Fibroblast of pulmonary artery (primary cell): ENCODE measurements around the gene SKI.
"Not testable (repeated sequence)": the region's sequence is repeated elsewhere in the genome, so short reads cannot be mapped to it uniquely, and the experiment has no call there.

Experiments used
- DNase-seq: peaks from one replicate; pipeline ENCODE4 v3.0.0-alpha.2; 2010; ENCODE audit warnings: low read depth
- H3K4me3 ChIP-seq: replicated peaks from 2 replicates; pipeline ENCODE4 v1.5.1; 2011; ENCODE audit warnings: low read depth, mild to moderate bottlenecking, control low read depth, low read length, moderate library complexity
- CTCF ChIP-seq: IDR thresholded peaks from 2 replicates; pipeline ENCODE4 v1.5.1; 2011; ENCODE audit warnings: mild to moderate bottlenecking, control low read depth, low read length, inconsistent platforms; ENCODE audit errors: missing control alignments

Gene SKI

DNA sequence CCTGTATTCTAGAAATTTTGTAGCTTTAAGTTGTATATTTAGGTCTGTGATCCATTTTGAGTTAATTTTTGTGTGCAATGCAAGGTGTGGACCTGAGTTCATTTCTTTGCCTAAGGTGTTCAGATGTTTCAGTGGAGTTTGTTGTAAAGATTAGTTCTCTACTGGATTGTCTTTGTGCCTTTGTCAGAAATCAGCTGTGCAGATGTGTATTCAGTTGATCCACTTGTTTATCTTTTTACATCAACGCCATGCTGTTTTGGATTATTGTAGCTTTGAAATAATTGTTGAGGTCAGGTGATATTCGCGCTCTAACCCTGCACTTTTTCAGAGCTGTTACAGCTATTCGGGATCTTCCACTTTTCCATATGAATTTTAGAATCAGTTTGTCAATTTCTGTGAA is 32.8 kb downstream of the SKI start:
- no peak for DNase-seq
- H3K4me3 ChIP-seq, result no peak overlapping the region
- TF ChIP-seq CTCF, result no peak

GRCh38 chr1:2261476-2262395 is 33.6 kb downstream of the SKI start:
- not testable (repeated sequence) for H3K4me3 ChIP-seq, DNase-seq

DNA sequence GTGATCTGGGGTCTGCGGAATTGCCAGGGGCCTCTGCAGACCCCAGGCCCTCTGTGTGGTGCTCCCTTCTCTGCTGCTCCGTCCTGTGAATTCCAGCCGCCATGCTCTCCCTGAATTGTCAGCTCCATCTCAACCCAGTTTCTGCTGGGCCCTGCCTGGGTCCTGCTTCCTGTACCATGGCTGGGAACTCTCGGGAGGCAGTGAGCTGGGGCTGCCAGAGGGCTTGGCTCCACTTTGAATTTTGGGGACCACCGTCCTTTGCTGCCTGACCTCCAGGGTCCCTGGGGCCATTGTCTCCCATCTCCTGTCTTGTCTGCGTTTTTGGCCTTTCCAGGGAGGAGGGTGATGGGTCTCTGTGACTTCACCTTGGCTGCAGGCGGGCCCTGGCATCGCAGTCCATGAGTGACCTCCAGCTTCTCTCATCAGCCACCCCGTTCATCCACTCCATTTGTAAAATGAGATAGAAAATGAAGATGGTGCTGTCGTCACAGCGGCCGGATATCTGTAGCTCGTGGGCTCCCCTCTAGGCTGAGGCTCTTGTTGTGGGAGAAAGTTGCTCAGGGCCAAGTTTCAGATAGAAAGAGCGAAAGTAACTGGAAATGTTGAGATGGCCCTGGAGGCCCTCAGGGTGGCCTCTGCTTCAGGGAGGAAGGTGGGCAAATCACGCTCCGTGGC is 38.3 kb downstream of the SKI start:
- DNase-seq, result no peak
- H3K4me3 ChIP-seq, result no peak overlapping the region
- TF ChIP-seq CTCF, result no peak

- TF ChIP-seq CTCF, result no peak
These were observed 39.1 kb downstream of the SKI start for GRCh38 chr1:2267051-2267830.

DNA sequence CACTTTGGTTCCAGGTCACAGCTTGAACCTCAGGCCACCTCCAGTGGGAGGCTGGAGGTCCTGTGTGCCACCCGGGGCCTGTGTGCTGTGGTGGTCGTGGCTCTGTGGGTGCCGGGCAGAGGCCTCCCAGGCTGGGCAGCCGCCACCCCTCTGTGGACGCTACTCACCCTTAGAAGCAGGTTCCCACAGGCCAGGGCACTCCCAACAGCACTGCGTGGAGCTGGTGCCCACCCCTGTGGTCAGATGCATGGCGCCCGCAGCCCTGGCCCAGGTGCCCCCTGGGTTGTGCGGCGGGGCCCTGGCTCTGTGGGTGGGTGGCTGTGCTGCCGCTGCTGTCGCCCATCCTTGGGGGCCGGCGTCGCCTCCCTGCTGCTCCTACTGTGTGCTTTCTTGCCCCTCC is 39.7 kb downstream of the SKI start:
- no peak overlapping the region for H3K4me3 ChIP-seq
- TF ChIP-seq CTCF, result no peak
- no peak for DNase-seq

More at GRCh38 chr1:2267051-2267830, 39.1 kb downstream of the SKI start:
- H3K4me3 ChIP-seq, result no peak overlapping the region
- no peak for DNase-seq

GRCh38 chr1:2268285-2269056 is 40.4 kb downstream of the SKI start:
- TF ChIP-seq CTCF, result no peak
- H3K4me3 ChIP-seq, result no peak overlapping the region
- no peak for DNase-seq
